ENCODE results near the gene EGFL7.

Gene EGFL7

GRCh38 chr9:136714893-136715274, 52.2 kb downstream of the EGFL7 start:
- DNase-seq (ENCODE audit: low read depth in 3 of 3): no peak

GRCh38 chr9:136717399-136717798, 54.7 kb downstream of the EGFL7 start:
- no peak for DNase-seq (ENCODE audit: low read depth in 3 of 3)

GRCh38 chr9:136718345-136719194, 55.9 kb downstream of the EGFL7 start:
- no peak for DNase-seq (ENCODE audit: low read depth in 3 of 3)

- no peak for DNase-seq (ENCODE audit: low read depth in 3 of 3)
These were observed 56.6 kb downstream of the EGFL7 start for GRCh38 chr9:136719195-136719880.

GRCh38 chr9:136720251-136720897, 57.7 kb downstream of the EGFL7 start:
- DNase-seq (ENCODE audit: low read depth in 3 of 3): no peak

GRCh38 chr9:136720898-136721338, 58.2 kb downstream of the EGFL7 start:
- DNase-seq (ENCODE audit: low read depth in 3 of 3): no peak

DNA sequence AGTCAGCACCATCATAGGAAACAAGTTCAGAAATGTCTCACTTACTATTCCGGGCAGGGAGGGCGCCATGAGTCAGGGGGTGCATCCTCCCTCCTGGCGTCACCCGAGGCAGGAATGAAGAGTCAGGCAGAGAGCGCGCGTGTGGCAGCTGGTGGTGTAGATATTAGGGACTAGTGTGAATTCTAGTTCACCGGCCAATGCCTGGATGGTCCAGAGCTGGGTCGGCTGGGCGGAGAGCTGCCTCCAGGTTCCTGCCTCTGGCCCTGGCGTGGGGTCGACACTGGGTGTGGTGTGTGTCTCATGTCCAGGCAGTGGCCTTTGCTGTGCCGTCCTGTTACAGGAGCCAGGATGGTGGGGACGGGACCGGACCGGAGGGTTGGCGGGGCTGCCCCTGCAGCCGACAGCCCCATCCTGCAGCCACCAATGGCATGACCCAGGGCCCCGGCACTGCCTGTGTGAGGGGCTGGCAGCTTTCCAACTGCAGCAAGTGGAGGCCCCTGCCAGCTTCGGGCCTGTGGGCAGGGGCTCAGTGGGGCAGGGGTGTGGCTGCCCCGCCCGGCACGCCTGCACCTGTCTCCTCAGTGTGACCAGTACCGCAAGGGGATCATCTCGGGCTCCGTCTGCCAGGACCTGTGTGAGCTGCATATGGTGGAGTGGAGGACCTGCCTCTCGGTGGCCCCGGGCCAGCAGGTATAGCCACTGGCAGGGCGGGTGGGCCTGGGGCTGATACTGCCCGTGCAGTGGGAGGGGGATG, 58.8 kb downstream of the EGFL7 start:
- no peak for DNase-seq (ENCODE audit: low read depth in 3 of 3)

Data from stimulated activated CD4-positive, alpha-beta T cell treated with anti-CD3 and anti-CD28 coated beads, TNF-alpha, amount 100 ng/mL, for 24 hours (primary cell).